ENCODE measurements around the gene CMC2. TPM values are rescaled to one million over a fixed set of nuclear protein-coding genes. Genes with fewer than 3 reads are reported as not detected.

Gene CMC2
- total RNA-seq, 1 donor from 2014 or later: 18.1 TPM

- TF ChIP-seq CTCF (IDR thresholded peaks at IDR 0.05): no peak
- H3K4me1 Mint-ChIP-seq: peaks cover 5% of the 10 kb centered on the region
- intact Hi-C loops (cut with micrococcal nuclease): no loop called here
- CTCF ChIA-PET: no interaction called here
- H3K36me3 Mint-ChIP-seq (ENCODE audit: low read depth): peaks cover 10% of the 10 kb centered on the region
- no peak for ATAC-seq (ENCODE audit: low read depth)
- no peaks in the 10 kb centered on the region for H3K27me3 Mint-ChIP-seq
- POLR2A ChIA-PET: no interaction called here
- H3K9me3 Mint-ChIP-seq: no peaks in the 10 kb centered on the region
- no peak overlapping the region for H3K4me3 Mint-ChIP-seq
- DNase-seq: no peak
- no peak overlapping the region for H3K27ac Mint-ChIP-seq
Measured at GRCh38 chr16:80968386-80969113, 38.1 kb downstream of the CMC2 start.

GRCh38 chr16:80966617-80967016 is 40.1 kb downstream of the CMC2 start:
- H3K4me3 Mint-ChIP-seq: no peak overlapping the region
- ChIA-PET CTCF (no interaction called here), POLR2A (no interaction called here)
- peaks cover 10% of the 10 kb centered on the region for H3K36me3 Mint-ChIP-seq (ENCODE audit: low read depth)
- peaks cover 1% of the 10 kb centered on the region for H3K9me3 Mint-ChIP-seq
- intact Hi-C loops (cut with micrococcal nuclease): no loop called here
- peaks cover 5% of the 10 kb centered on the region for H3K4me1 Mint-ChIP-seq
- no peak overlapping the region for H3K27ac Mint-ChIP-seq
- no peak for TF ChIP-seq CTCF (IDR thresholded peaks at IDR 0.05)
- DNase-seq (no peak), ATAC-seq (ENCODE audit: low read depth) (no peak)
- no peaks in the 10 kb centered on the region for H3K27me3 Mint-ChIP-seq

- CTCF ChIA-PET: no interaction called here
- POLR2A ChIA-PET: no interaction called here
Measured at GRCh38 chr16:80964351-80964750, 42.3 kb downstream of the CMC2 start.

GRCh38 chr16:80962879-80963278 is 43.8 kb downstream of the CMC2 start:
- CTCF ChIA-PET: no interaction called here
- H3K27ac Mint-ChIP-seq: no peak overlapping the region
- ATAC-seq (ENCODE audit: low read depth) (no peak), DNase-seq (no peak)
- H3K27me3 Mint-ChIP-seq: no peaks in the 10 kb centered on the region
- POLR2A ChIA-PET: no interaction called here
- H3K4me3 Mint-ChIP-seq: no peak overlapping the region
- peaks cover 5% of the 10 kb centered on the region for H3K36me3 Mint-ChIP-seq (ENCODE audit: low read depth)
- intact Hi-C loops (cut with micrococcal nuclease): no loop called here
- H3K4me1 Mint-ChIP-seq: peaks cover 5% of the 10 kb centered on the region
- peaks cover 26% of the 10 kb centered on the region for H3K9me3 Mint-ChIP-seq
- TF ChIP-seq CTCF (IDR thresholded peaks at IDR 0.05): no peak

More at GRCh38 chr16:80964351-80964750, 42.3 kb downstream of the CMC2 start:
- no peak for DNase-seq
- peaks cover 5% of the 10 kb centered on the region for H3K4me1 Mint-ChIP-seq
- no peak overlapping the region for H3K27ac Mint-ChIP-seq
- intact Hi-C loops (cut with micrococcal nuclease): no loop called here
- H3K36me3 Mint-ChIP-seq (ENCODE audit: low read depth): peaks cover 10% of the 10 kb centered on the region
- TF ChIP-seq CTCF (IDR thresholded peaks at IDR 0.05): no peak
- no peaks in the 10 kb centered on the region for H3K27me3 Mint-ChIP-seq
- H3K4me3 Mint-ChIP-seq: no peak overlapping the region
- H3K9me3 Mint-ChIP-seq: peaks cover 16% of the 10 kb centered on the region
- no peak for ATAC-seq (ENCODE audit: low read depth)

- Mint-ChIP-seq H3K36me3 (ENCODE audit: low read depth) (peaks cover 11% of the 10 kb centered on the region), H3K27me3 (no peaks in the 10 kb centered on the region), H3K9me3 (peaks cover 41% of the 10 kb centered on the region)
Measured at GRCh38 chr16:80958284-80958683, 48.4 kb downstream of the CMC2 start.

More at GRCh38 chr16:80958284-80958683, 48.4 kb downstream of the CMC2 start:
- POLR2A ChIA-PET: no interaction called here
- no peak for ATAC-seq (ENCODE audit: low read depth)
- CTCF ChIA-PET: no interaction called here
- H3K4me3 Mint-ChIP-seq: no peak overlapping the region
- intact Hi-C loops (cut with micrococcal nuclease): no loop called here
- no peak for TF ChIP-seq CTCF (IDR thresholded peaks at IDR 0.05)
- no peak overlapping the region for H3K27ac Mint-ChIP-seq
- peaks cover 9% of the 10 kb centered on the region for H3K4me1 Mint-ChIP-seq
- DNase-seq: no peak
